Dermis blood vessel endothelial cell (primary cell): ENCODE data around the gene MYDGF. TPM values are rescaled to one million over a fixed set of nuclear protein-coding genes. Genes with fewer than 3 reads are reported as not detected.

Experiments
- DNase-seq: peaks from one replicate; pipeline ENCODE4 v3.0.0; 2010
- total RNA-seq: library from RNA; depleted of rRNA; stranded (reverse); fragments of >200 nt; gene quantifications from 2 replicates; pipeline ENCODE4 v1.2.3, GENCODE V29; 2014

The MYDGF gene
- total RNA-seq, 1 donor from 2014 or later, result 140 TPM

- no peak for DNase-seq
Measured at GRCh38 chr19:4640247-4641000, 29.7 kb downstream of the MYDGF start.

- peak; percentile 40 for DNase-seq
Measured at GRCh38 chr19:4639531-4640246, 30.5 kb downstream of the MYDGF start.

DNA sequence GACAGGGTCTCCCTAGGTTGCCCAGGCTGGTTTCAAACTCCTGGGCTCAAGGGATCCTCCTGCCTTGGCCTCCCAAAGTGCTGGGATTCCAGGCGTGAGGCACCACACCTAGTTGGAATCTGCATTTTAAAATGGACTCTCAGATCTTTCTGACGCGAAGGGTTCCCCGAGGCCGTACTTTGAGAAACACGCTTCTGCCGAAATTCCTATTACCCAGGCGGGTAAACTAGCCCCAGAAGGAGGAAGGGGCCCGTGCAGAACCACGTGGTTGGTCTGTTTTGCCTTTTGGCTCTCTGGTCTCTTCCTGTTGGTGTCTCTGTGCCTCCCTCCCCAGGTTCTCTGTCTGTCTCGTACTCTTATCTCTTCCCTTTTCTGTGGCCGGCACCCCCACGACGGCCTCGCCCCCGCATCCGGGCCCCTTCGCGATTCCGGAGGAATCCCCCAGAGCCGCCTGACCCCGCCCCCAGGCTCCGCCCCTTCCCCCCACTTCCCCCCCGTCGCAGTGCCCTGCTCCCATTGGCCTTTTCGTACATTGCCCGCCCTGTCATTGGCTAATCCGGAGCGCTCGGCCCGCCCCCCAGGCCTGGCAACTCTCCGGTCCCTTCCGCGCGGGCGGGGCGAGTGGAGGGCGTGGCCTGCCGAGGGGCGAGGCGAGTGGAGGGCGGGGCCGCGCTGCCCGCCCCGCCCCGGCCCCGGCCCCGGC lies 31.2 kb downstream of the MYDGF start, which contains the start of gene TNFAIP8L1:
Gene TNFAIP8L1 (plus strand): TSS at position 689 of the 703 bp plus-strand sequence. CDS start 12,354 bp downstream, outside the sequence.
- peak; percentile 98 for DNase-seq

GRCh38 chr19:4638317-4638716 lies 31.8 kb downstream of the MYDGF start:
- peak; percentile 87 for DNase-seq

DNA sequence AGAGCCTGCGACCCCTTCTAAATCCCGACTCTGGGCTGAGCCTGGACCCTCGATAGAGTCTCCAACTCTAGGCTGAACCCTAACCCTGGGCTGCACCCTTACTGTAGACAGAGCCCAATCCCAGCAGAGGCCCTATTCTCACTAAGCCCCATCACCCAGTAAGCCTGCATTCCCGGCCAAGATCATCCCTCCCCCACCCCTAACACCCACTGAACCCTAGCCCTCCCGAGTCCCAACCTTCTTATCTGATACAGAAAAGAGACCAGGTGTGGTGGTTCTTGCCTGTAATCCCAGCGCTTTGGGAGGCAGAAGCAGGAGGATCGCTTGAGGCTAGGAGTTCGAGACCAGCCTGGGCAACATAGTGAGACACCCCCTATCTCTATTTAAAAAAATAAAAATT lies 33.4 kb downstream of the MYDGF start:
- DNase-seq, result no peak

GRCh38 chr19:4636151-4636717 lies 33.9 kb downstream of the MYDGF start:
- peak; percentile 73 for DNase-seq

GRCh38 chr19:4635754-4636116 lies 34.4 kb downstream of the MYDGF start:
- no peak for DNase-seq

DNA sequence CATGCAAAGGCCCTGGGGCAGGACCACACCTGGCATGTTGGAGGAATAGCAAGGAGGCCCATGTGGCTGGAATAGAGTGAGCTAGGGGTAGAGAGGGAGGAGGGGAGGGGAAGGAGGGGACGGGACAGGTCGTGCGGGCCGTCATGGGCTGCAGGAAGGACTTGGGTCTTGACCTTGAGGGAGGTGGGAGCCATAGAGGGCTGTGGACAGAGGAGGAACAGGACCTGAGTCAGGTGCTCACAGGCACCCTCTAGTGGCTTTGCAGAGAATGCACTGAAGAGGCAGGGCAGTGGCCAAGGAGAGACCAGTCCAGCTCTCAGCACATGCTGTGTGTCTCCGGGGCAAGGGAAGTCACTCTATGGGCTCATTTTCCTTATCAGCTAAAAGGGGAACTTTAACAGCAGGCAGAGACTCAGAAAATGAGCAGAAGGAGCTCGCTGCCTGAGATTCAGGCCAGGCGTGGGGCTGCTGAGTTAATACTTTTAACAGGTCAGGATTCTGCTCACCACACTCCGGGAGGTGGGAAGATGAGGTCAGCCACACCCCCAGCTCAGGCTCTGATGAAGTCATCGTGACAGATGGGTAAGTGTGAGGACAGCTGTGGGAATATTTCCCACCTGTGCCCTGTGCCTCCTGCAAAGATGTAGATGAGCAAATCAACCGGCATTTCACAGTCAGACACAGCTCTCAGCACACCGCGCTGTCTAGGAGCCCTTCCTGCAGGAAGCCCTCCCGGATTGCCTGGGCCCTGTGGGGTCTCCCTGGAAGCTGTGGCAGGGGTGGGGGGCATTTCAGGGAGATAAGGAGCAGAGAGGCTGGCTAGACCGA lies 36.8 kb downstream of the MYDGF start:
- peak; percentile 90 for DNase-seq

DNA sequence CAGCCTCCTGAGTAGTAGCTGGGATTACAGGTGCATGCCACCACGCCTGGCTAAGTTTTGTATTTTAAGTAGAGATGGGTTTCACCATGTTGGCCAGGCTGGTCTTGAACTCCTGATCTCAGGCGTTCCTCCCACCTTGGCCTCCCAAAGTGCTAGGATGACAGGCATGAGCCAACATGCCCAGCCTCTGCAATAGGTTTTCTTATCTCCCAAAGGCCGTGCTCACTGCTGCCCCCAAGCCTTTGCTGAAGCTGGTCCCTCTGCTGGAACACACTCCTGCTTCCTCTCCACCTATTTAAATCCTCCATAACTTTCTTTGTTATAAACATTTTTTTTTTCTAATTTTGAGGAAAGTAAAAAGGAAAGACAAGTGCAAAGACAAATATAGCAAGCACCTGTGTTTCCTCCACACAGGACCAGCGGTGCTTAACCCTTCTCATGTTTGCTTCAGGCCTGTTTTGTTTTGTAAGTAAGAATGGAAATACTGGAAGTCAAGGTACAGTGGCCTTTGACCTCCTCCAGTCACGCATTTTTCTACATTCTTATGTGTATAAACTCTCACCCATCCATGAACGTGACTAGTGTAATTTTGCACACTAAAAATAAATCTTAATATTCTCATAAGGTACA lies 45.3 kb downstream of the MYDGF start:
- DNase-seq, result peak; percentile 63

- DNase-seq, result no peak
Measured at GRCh38 chr19:4624301-4624700, 45.8 kb downstream of the MYDGF start.

GRCh38 chr19:4622695-4623421 lies 47.3 kb downstream of the MYDGF start:
- no peak for DNase-seq

DNA sequence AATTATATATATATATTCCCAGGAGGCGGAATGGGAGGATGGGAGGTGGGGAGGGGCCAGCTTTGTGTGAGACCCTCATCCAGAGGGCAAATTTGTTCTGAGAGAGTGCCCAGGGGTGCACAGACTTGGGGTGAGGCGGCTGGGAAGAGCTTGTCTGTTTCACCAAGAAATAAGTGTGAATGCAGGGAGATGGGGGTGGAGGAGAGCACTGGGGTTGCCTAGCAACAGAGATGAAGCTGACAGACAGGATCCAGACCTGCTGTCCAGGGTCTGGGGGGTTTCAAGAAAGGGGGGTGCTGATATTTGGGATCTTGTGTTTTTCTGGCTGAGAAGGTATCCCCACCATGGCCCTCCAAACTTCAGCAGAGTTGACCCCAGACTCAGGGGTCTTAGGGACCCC lies 49.5 kb downstream of the MYDGF start:
- no peak for DNase-seq

- no peak for DNase-seq
Measured at GRCh38 chr19:4619668-4620294, 50.4 kb downstream of the MYDGF start.

DNA sequence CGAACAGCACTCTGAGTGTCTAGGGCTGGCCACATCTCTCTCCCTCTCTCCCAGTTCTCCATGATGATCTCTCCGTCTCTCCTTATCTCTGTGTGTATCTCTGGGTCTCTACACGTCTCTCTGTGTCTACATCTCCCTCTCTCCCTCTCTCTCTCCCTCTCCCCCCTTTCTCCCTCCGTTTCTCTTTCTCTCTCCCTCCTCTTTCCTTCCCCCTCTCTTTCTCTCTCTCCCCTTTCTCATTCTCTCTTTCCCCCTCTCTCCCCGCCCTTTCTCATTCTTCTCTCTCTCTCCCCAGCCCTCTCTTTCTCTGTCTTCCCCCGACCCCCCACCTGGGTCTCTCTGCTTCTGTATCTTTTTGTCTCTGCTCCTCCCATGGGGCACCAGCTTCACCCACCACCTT lies 52.1 kb downstream of the MYDGF start:
- no peak for DNase-seq

DNA sequence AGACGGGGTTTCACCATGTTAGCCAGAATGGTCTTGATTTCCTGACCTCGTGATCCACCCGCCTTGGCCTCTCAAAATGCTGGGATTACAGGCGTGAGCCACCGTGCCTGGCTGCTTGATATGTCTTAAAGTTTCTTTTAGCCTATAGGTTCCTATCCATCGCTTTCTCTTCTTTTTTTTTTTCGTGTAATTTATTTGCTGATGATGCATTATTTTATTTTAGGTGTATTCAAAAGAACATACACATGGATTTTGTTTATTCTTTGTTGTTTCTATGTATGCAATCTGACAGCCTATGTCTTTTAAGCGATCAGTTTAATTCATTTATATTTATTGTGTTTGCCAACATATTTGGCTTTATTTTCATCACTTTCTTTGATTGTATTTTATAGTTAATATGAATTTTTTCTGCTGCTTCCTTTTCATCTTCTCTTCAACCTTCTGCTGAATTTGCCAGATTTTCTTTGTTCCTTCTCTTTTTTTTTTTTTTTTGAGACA lies 56.8 kb downstream of the MYDGF start:
- no peak for DNase-seq

DNA sequence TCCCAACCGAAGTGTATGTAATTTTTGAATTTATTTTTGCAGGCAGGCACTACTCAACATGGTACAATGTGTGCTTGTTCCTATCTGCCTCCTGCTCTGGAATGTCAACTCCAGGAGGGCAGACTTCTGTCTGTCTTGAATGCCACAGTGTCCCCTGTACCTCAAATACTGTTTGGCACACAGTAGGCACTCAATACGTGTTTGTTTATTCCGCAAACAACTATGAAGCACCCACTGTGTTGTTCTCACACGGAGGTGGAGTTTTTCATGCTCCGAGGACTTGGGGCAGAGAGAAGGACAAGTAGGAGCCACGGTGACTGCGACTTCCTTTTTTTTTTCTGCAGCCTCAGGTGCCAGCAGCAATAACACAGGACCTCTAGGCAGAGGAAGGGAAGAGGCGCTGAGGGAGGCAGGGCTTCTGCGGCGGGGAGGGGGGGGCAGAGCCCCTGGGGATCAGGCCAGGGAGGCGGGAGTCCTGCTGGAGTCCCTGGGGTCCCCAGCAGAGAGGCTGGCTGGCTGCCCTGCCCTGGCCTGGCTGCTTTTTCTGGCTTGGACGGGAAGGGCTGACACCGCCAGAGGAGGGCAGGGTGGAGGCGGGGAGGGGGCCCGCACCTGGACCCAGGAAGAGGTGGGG lies 60.1 kb downstream of the MYDGF start:
- no peak for DNase-seq
